Measurements from ENCODE around the gene EMC9. TPM values are rescaled to one million over a fixed set of nuclear protein-coding genes. Genes with fewer than 3 reads are reported as not detected.

EMC9 gene
- polyA plus RNA-seq, 1 donor (not counting 4 experiments of a cell fraction or from before 2014, with no cell fraction given): 11.0 TPM

DNA sequence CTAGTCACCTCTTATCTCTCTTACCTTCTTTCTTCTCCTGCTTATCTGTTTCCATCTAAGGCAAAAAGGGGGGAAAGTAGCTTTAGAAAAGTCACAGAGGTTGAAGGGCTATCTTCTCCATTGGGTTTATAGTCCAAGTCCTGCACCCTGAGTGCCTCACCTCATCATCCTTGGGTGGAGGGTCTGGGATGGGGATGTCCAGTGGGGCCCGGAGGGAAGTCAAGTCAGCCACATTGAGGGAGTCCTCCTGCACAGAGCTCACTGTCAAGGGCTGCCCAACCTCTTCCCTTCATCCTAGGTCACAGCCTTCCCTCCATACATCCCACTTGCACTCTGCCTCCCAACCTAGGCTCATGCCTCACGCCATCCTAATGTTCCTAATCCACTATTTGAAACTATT, 3.8 kb upstream of the EMC9 start:
- H3K4me1 ChIP-seq (ENCODE audit: control insufficient read depth, extremely low read depth, insufficient read depth, low read length): peaks cover 27% of the 10 kb centered on the region
- DNase-seq (ENCODE audit: low read depth, low spot score) (no peak), FAIRE-seq (no peak)
- peak overlapping the region; percentile 88 for H3K9ac ChIP-seq (ENCODE audit: control insufficient read depth, extremely low read depth, insufficient read depth, low read length)
- H3K9me1 ChIP-seq (ENCODE audit: control insufficient read depth, extremely low read depth, insufficient read depth, low read length): peaks cover 2% of the 10 kb centered on the region
- H3K79me2 ChIP-seq (ENCODE audit: control insufficient read depth, insufficient read depth, low read length): peaks cover 59% of the 10 kb centered on the region
- TF ChIP-seq, protein P1, sequence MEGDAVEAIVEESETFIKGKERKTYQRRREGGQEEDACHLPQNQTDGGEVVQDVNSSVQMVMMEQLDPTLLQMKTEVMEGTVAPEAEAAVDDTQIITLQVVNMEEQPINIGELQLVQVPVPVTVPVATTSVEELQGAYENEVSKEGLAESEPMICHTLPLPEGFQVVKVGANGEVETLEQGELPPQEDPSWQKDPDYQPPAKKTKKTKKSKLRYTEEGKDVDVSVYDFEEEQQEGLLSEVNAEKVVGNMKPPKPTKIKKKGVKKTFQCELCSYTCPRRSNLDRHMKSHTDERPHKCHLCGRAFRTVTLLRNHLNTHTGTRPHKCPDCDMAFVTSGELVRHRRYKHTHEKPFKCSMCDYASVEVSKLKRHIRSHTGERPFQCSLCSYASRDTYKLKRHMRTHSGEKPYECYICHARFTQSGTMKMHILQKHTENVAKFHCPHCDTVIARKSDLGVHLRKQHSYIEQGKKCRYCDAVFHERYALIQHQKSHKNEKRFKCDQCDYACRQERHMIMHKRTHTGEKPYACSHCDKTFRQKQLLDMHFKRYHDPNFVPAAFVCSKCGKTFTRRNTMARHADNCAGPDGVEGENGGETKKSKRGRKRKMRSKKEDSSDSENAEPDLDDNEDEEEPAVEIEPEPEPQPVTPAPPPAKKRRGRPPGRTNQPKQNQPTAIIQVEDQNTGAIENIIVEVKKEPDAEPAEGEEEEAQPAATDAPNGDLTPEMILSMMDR (optimal IDR thresholded peaks at IDR 0.05 in 1 of 3, IDR thresholded peaks at IDR 0.05 in 1 of 3, conservative IDR thresholded peaks at IDR 0.05 in 1 of 3; ENCODE audit: extremely low read depth in 1 of 3, insufficient read depth in 2 of 3, low read length in 3 of 3): no peak
- TF ChIP-seq EZH2 (IDR thresholded peaks at IDR 0.05; ENCODE audit: low read length): no peak
- H2AFZ ChIP-seq (ENCODE audit: control insufficient read depth, low read length): no peak overlapping the region
- peak overlapping the region; percentile 85 for H3K27ac ChIP-seq (ENCODE audit: control insufficient read depth, insufficient read depth, low read length)
- H3K4me2 ChIP-seq (ENCODE audit: control insufficient read depth, extremely low read depth, insufficient read depth, low read depth, low read length): peak overlapping the region; percentile 93
- dilution Hi-C loops (cut with MboI; ENCODE audit: extremely low pct_ligation_motif_present, low sequenced_read_pairs): no loop called here
- H4K20me1 ChIP-seq (ENCODE audit: control insufficient read depth, extremely low read depth, insufficient read depth, low read length): no peaks in the 10 kb centered on the region
- no peaks in the 10 kb centered on the region for H3K9me3 ChIP-seq (ENCODE audit: control insufficient read depth, low read depth, low read length)
- H3K36me3 ChIP-seq (ENCODE audit: control insufficient read depth in 2 of 2, extremely low read depth in 1 of 2, insufficient read depth in 2 of 2, low read length in 2 of 2): peaks cover 17 to 29% of the 10 kb centered on the region in 2 experiments
- peak overlapping the region in 2 of 3 experiments; percentile 79 to 97 for H3K4me3 ChIP-seq (ENCODE audit: control insufficient read depth in 2 of 3, extremely low read depth in 1 of 3, insufficient read depth in 2 of 3, low read depth in 1 of 3, low read length in 3 of 3)
- no peaks in the 10 kb centered on the region for H3K27me3 ChIP-seq (ENCODE audit: control insufficient read depth, extremely low read depth, insufficient read depth, low read length)

DNA sequence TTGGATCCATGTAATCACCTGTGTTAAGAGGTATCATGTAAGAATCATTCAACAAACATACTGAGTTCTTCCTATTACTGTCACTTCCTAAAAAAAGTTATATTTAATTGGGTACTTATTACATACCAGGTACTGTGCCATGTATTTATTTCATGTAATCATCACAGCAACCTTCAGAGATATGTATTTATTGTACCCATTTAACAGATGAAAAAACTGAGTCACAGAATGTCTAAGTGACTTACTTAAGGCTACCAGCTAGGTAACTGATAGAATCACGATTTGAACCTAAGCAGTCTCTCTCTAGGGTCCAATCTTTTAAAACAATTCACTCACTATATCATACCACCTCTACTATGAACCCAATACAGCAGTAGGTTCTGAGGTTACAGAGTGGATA, 3.1 kb upstream of the EMC9 start:
- no peaks in the 10 kb centered on the region for H3K9me3 ChIP-seq (ENCODE audit: control insufficient read depth, low read depth, low read length)
- no peaks in the 10 kb centered on the region for H4K20me1 ChIP-seq (ENCODE audit: control insufficient read depth, extremely low read depth, insufficient read depth, low read length)
- H3K4me2 ChIP-seq (ENCODE audit: control insufficient read depth, extremely low read depth, insufficient read depth, low read depth, low read length): no peak overlapping the region
- FAIRE-seq (no peak), DNase-seq (ENCODE audit: low read depth, low spot score) (no peak)
- H3K27ac ChIP-seq (ENCODE audit: control insufficient read depth, insufficient read depth, low read length): no peak overlapping the region
- no peaks in the 10 kb centered on the region for H3K27me3 ChIP-seq (ENCODE audit: control insufficient read depth, extremely low read depth, insufficient read depth, low read length)
- no peak overlapping the region for H2AFZ ChIP-seq (ENCODE audit: control insufficient read depth, low read length)
- no peak overlapping the region for H3K4me3 ChIP-seq (ENCODE audit: control insufficient read depth in 2 of 3, extremely low read depth in 1 of 3, insufficient read depth in 2 of 3, low read depth in 1 of 3, low read length in 3 of 3)
- dilution Hi-C loops (cut with MboI; ENCODE audit: extremely low pct_ligation_motif_present, low sequenced_read_pairs): no loop called here
- H3K9ac ChIP-seq (ENCODE audit: control insufficient read depth, extremely low read depth, insufficient read depth, low read length): no peak overlapping the region
- peaks cover 32% of the 10 kb centered on the region for H3K4me1 ChIP-seq (ENCODE audit: control insufficient read depth, extremely low read depth, insufficient read depth, low read length)
- TF ChIP-seq EZH2 (IDR thresholded peaks at IDR 0.05; ENCODE audit: low read length): no peak
- TF ChIP-seq, protein P1 (optimal IDR thresholded peaks at IDR 0.05 in 1 of 3, IDR thresholded peaks at IDR 0.05 in 1 of 3, conservative IDR thresholded peaks at IDR 0.05 in 1 of 3; ENCODE audit: extremely low read depth in 1 of 3, insufficient read depth in 2 of 3, low read length in 3 of 3): no peak
- peaks cover 56% of the 10 kb centered on the region for H3K79me2 ChIP-seq (ENCODE audit: control insufficient read depth, insufficient read depth, low read length)
- peaks cover 2% of the 10 kb centered on the region for H3K9me1 ChIP-seq (ENCODE audit: control insufficient read depth, extremely low read depth, insufficient read depth, low read length)
- H3K36me3 ChIP-seq (ENCODE audit: control insufficient read depth in 2 of 2, extremely low read depth in 1 of 2, insufficient read depth in 2 of 2, low read length in 2 of 2): peaks cover 11 to 21% of the 10 kb centered on the region in 2 experiments
